IMR-90 (cell line): ENCODE measurements around the gene DOK3. TPM values are rescaled to one million over a fixed set of nuclear protein-coding genes. Genes with fewer than 3 reads are reported as not detected.

Experiments used
- MXI1 ChIP-seq: IDR thresholded peaks from 2 replicates; pipeline ENCODE4 v1.6.1; 2012; ENCODE audit warnings: low read depth, mild to moderate bottlenecking, low read length, moderate library complexity, borderline replicate concordance
- polyA plus RNA-seq, 3 experiments: library from polyadenylated mRNA; depleted of rRNA; stranded (reverse); fragments of >200 nt; gene quantifications; 2 replicates each; pipeline ENCODE4 v1.2.3, GENCODE V29; 2012; ENCODE audit warnings: low replicate concordance in 1 of 3
- total RNA-seq: library from RNA; depleted of rRNA; stranded (reverse); fragments of >200 nt; gene quantifications from 2 replicates; pipeline ENCODE4 v1.2.3, GENCODE V29; 2012
- TF ChIP-seq, protein P1 (sequence below): conservative IDR thresholded peaks from 2 replicates; pipeline ENCODE4 v1.5.1; 2012; ENCODE audit warnings: mild to moderate bottlenecking, low read depth, low read length, improper control_type of control experiment

The DOK3 gene
- total and polyA plus RNA-seq, 2 of the 4 experiments (the other 2 are of a cell fraction): 0.54 to 3.9 TPM

DNA sequence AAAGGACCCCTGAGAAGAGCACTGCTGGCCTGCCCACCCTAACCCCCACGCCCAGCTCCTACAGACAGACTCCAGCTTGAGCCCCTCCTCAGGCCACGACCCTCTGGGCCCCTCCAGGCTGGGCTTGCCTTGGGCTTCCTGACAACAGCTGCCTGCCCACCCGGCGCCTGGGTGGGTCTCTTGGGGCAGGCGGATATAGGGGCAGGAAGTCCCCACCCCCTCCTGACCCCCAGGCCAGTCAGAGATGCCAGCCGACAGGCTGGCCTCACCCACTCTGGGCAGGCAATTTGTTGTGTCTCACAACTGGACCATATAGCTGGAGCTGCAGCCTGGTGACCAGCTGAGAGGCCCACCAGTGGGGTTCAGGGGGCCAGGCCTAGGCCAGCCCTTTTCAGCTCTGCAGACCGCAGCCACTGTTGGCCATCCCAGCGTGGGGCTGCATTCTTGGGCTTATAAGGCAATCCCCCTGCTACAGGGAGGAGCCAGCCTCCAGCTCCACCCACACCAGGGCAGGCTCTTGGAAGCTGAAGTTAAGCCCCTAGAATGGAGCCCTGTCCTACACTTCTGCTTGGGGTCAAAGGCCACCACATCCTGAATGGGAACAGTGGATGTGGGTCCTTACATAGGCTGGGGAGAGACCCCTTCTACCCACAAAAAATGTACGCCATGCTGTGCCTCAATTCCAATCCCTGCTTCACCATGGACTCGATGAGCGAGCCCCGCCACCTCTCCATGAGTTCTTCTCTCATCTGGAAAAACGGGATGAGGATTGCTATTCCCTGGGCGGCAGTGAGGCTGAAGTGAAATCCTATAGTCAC is 14.2 kb downstream of the DOK3 start (continued):
- TF ChIP-seq, protein P1, sequence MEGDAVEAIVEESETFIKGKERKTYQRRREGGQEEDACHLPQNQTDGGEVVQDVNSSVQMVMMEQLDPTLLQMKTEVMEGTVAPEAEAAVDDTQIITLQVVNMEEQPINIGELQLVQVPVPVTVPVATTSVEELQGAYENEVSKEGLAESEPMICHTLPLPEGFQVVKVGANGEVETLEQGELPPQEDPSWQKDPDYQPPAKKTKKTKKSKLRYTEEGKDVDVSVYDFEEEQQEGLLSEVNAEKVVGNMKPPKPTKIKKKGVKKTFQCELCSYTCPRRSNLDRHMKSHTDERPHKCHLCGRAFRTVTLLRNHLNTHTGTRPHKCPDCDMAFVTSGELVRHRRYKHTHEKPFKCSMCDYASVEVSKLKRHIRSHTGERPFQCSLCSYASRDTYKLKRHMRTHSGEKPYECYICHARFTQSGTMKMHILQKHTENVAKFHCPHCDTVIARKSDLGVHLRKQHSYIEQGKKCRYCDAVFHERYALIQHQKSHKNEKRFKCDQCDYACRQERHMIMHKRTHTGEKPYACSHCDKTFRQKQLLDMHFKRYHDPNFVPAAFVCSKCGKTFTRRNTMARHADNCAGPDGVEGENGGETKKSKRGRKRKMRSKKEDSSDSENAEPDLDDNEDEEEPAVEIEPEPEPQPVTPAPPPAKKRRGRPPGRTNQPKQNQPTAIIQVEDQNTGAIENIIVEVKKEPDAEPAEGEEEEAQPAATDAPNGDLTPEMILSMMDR: no peak
- TF ChIP-seq MXI1: no peak
